ENCODE data around the gene FNBP1L. TPM values are rescaled to one million over a fixed set of nuclear protein-coding genes. Genes with fewer than 3 reads are reported as not detected.

The FNBP1L gene
- total and polyA plus RNA-seq, 9 of the 15 experiments (the other 6 are each of a cell fraction or from before 2014, with no cell fraction given) = 1.4 to 6.9 (median 5.9) TPM

DNA sequence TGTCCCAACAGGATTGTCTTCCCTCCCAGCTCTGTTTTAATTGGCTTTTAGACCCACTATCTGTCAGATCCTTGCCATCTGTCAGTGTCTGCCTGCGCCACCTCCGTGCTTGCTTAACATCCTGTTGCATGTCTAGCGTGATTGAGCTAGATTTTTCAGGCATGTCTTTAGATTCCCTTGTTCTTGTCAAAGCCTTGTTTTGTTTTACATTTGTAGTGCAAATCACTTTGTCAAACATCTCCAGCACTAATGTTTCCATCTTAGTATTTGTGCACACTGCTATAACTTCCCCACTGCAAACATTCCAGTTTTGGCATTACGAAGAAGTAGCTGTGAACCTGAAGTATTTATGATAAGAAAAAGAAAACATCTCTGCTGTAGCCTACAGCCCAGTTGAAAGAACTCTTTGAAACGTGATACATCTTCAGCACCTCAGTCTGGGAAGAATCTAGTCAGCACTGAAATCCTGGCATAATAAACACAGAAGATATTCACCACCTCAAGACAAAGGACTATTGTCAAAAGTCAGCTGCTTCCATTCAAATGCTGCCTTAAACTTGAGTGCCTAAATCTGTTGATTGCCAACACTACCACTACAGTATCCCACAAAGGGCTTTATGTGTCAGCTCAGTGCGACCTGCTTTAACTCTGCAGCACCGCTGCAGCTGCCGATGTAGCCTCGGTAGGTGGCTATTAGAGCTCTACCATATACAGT, 105.0 kb downstream of the FNBP1L start:
- FAIRE-seq = peak; percentile 49
- WGBS (ENCODE audit: insufficient coverage, low coverage, missing lambda C conversion rate) = 55% methylated on average over 9 of the region's 9 CpGs
- TF ChIP-seq SREBF1 (IDR thresholded peaks at IDR 0.05; ENCODE audit: borderline replicate concordance, low read depth, low read length) (no peak), MEIS2 (IDR thresholded peaks at IDR 0.05; ENCODE audit: partially characterized antibody) (peak; percentile 89), SOX6 (IDR thresholded peaks at IDR 0.05) (no peak), TRIM24 (IDR thresholded peaks at IDR 0.05) (peak in 1 of 2 experiments; percentile 32; a peak in 1 of 4 replicates), MAFG (tag; conservative IDR thresholded peaks at IDR 0.05) (0 out of 2 replicates have a peak, but pooled peaks have one; percentile 18), ARID1B (IDR thresholded peaks at IDR 0.05) (0 out of 2 replicates have a peak, but pooled peaks have one; percentile 29), CXXC5 (CRISPR knock-in tag; IDR thresholded peaks at IDR 0.05) (0 out of 2 replicates have a peak, but pooled peaks have one; percentile 27), GABPA (tag; conservative IDR thresholded peaks at IDR 0.05; ENCODE audit: low read depth) (peak; percentile 44; the same call in 1 of the 2 replicates), CBFA2T3 (IDR thresholded peaks at IDR 0.05) (peak; percentile 58), DPF2 (IDR thresholded peaks at IDR 0.05) (peak; percentile 33; the same call in 1 of the 2 replicates), IRF9 (tag; IDR thresholded peaks at IDR 0.05) (peak; percentile 51; the same call in 1 of the 2 replicates), CCAR2 (IDR thresholded peaks at IDR 0.05; ENCODE audit: low read depth, low read length) (no peak), THRAP3 (IDR thresholded peaks at IDR 0.05; ENCODE audit: borderline replicate concordance) (no peak)
- TF ChIP-seq, protein P1, sequence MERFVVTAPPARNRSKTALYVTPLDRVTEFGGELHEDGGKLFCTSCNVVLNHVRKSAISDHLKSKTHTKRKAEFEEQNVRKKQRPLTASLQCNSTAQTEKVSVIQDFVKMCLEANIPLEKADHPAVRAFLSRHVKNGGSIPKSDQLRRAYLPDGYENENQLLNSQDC (CRISPR knock-in tag; IDR thresholded peaks at IDR 0.05) = no peak
- TF ChIP-seq, protein P2, sequence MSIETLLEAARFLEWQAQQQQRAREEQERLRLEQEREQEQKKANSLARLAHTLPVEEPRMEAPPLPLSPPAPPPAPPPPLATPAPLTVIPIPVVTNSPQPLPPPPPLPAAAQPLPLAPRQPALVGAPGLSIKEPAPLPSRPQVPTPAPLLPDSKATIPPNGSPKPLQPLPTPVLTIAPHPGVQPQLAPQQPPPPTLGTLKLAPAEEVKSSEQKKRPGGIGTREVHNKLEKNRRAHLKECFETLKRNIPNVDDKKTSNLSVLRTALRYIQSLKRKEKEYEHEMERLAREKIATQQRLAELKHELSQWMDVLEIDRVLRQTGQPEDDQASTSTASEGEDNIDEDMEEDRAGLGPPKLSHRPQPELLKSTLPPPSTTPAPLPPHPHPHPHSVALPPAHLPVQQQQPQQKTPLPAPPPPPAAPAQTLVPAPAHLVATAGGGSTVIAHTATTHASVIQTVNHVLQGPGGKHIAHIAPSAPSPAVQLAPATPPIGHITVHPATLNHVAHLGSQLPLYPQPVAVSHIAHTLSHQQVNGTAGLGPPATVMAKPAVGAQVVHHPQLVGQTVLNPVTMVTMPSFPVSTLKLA (conservative IDR thresholded peaks at IDR 0.05) = 0 out of 4 replicates have a peak, but pooled peaks of 1 of the 2 experiments have one; percentile 19
- TF ChIP-seq, protein P3, sequence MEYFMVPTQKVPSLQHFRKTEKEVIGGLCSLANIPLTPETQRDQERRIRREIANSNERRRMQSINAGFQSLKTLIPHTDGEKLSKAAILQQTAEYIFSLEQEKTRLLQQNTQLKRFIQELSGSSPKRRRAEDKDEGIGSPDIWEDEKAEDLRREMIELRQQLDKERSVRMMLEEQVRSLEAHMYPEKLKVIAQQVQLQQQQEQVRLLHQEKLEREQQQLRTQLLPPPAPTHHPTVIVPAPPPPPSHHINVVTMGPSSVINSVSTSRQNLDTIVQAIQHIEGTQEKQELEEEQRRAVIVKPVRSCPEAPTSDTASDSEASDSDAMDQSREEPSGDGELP (CRISPR knock-in tag; IDR thresholded peaks at IDR 0.05; ENCODE audit: borderline replicate concordance) = no peak

More for the DNA sequence above, 105.0 kb downstream of the FNBP1L start:
- Histone ChIP-seq H2AFZ (ENCODE audit: low read depth, low read length) (no peak overlapping the region), H3K4me2 (ENCODE audit: insufficient read depth, low read length) (no peak overlapping the region), H3K4me3 (no peak overlapping the region), H3K9ac (ENCODE audit: insufficient read depth in 1 of 2, low read depth in 2 of 2, low read length in 2 of 2) (no peak overlapping the region), H3K27me3 (ENCODE audit: control insufficient read depth in 2 of 2, insufficient read depth in 2 of 2, low read length in 2 of 2) (no peaks in the 10 kb centered on the region), H3K79me2 (ENCODE audit: control insufficient read depth, insufficient read depth, low read length) (no peaks in the 10 kb centered on the region), H3K4me1 (replicated peaks in 1 of 2; ENCODE audit: control insufficient read depth in 2 of 2, insufficient read depth in 2 of 2, low read length in 2 of 2) (peaks cover 0 to 17% of the 10 kb centered on the region in 2 experiments; a peak in 4 of 5 replicates), H3K36me3 (ENCODE audit: control insufficient read depth, insufficient read depth, low read length) (peaks cover 5% of the 10 kb centered on the region; the same call in 2 of the 3 replicates), H3K9me1 (ENCODE audit: control insufficient read depth, insufficient read depth, low read length) (no peaks in the 10 kb centered on the region), H3K27ac (ENCODE audit: extremely low read depth, low read depth, low read length) (no peak overlapping the region), H3K9me3 (replicated peaks; ENCODE audit: control insufficient read depth, insufficient read depth, low read depth, low read length) (no peaks in the 10 kb centered on the region), H4K20me1 (replicated peaks; ENCODE audit: control insufficient read depth, insufficient read depth, low read length) (no peaks in the 10 kb centered on the region)
- BruUV-seq (replicated peaks) = no TSS peak
- ATAC-seq = peak; percentile 78
- CTCF ChIA-PET (ENCODE audit: low intra/inter-chr PET ratio) = no interaction called here
- in situ Hi-C loops (cut with MboI) (no loop called here), intact Hi-C loops (cut with micrococcal nuclease) (no loop called here)
- POLR2A ChIA-PET = interaction anchor here (0.6 to 2.3 kb wide), 3 partner anchors 9 to 45 kb away, joined by 3 to 9 read pairs (median 6); no protein-coding TSS in a partner anchor
- peak in 2 of 4 experiments; percentile 22 to 49 for DNase-seq (ENCODE audit: extremely low read depth in 1 of 4, low spot score in 3 of 4)
